Astrocyte (in vitro differentiated cells and primary cell): ENCODE data around the gene HDAC1. TPM values are rescaled to one million over a fixed set of nuclear protein-coding genes. Genes with fewer than 3 reads are reported as not detected.

Experiments used
- DNase-seq: peaks from one replicate; pipeline ENCODE4 v3.0.0-alpha.2; 2010; ENCODE audit warnings: low read depth
- FAIRE-seq: peaks from 2 replicates; lab custom pipeline; 2011; peaks lifted over from hg19 to GRCh38; lab: Jason Lieb, UNC
- H2AFZ ChIP-seq: 2 replicates; pipeline ENCODE4 v1.6.0; 2012; ENCODE audit warnings: low read depth, low read length, inconsistent platforms
- H3K27ac ChIP-seq: 2 replicates; pipeline ENCODE4 v1.5.1; 2011; ENCODE audit warnings: low read depth, low read length, inconsistent platforms
- H3K27me3 ChIP-seq: 2 replicates; pipeline ENCODE4 v1.6.0; 2011; ENCODE audit warnings: low read length, inconsistent platforms; ENCODE audit not compliant: insufficient read depth
- H3K36me3 ChIP-seq: 2 replicates; pipeline ENCODE4 v1.5.1; 2011; ENCODE audit warnings: low read length, inconsistent platforms; ENCODE audit not compliant: insufficient read depth
- H3K4me1 ChIP-seq: 2 replicates; pipeline ENCODE4 v1.5.1; 2011; ENCODE audit warnings: low read length, inconsistent platforms; ENCODE audit not compliant: insufficient read depth
- H3K4me2 ChIP-seq: 2 replicates; pipeline ENCODE4 v1.6.0; 2012; ENCODE audit warnings: low read length, inconsistent platforms
- H3K4me3 ChIP-seq: 2 replicates; pipeline ENCODE4 v1.5.1; 2011; ENCODE audit warnings: low read depth, mild to moderate bottlenecking, low read length, inconsistent platforms; ENCODE audit not compliant: insufficient read depth
- H3K79me2 ChIP-seq: 2 replicates; pipeline ENCODE4 v1.6.0; 2012; ENCODE audit warnings: mild to moderate bottlenecking, low read length, inconsistent platforms; ENCODE audit not compliant: insufficient read depth
- H3K9ac ChIP-seq: 2 replicates; pipeline ENCODE4 v1.6.0; 2012; ENCODE audit warnings: mild to moderate bottlenecking, low read length, inconsistent platforms
- H3K9me3 ChIP-seq: 2 replicates; pipeline ENCODE4 v1.5.1; 2012; ENCODE audit warnings: low read depth, mild to moderate bottlenecking, low read length, inconsistent platforms; ENCODE audit not compliant: insufficient read depth
- H4K20me1 ChIP-seq: 2 replicates; pipeline ENCODE4 v1.6.0; 2012; ENCODE audit warnings: low read length, inconsistent platforms; ENCODE audit not compliant: insufficient read depth
- H3K27ac Mint-ChIP-seq: one replicate; pipeline ENCODE4 v1.8.0; 2021; ENCODE audit warnings: mild to moderate bottlenecking, mixed read lengths; ENCODE audit not compliant: unreplicated experiment
- H3K27me3 Mint-ChIP-seq: one replicate; pipeline ENCODE4 v1.8.0; 2021; ENCODE audit warnings: low read depth, mixed read lengths; ENCODE audit not compliant: unreplicated experiment
- H3K36me3 Mint-ChIP-seq: one replicate; pipeline ENCODE4 v1.8.0; 2021; ENCODE audit warnings: low read depth, mixed read lengths; ENCODE audit not compliant: unreplicated experiment
- H3K4me1 Mint-ChIP-seq: one replicate; pipeline ENCODE4 v1.8.0; 2021; ENCODE audit warnings: low read depth, mixed read lengths; ENCODE audit not compliant: unreplicated experiment
- H3K4me3 Mint-ChIP-seq: one replicate; pipeline ENCODE4 v1.8.0; 2021; ENCODE audit warnings: mild to moderate bottlenecking, moderate library complexity, mixed read lengths; ENCODE audit not compliant: unreplicated experiment
- H3K9me3 Mint-ChIP-seq: one replicate; pipeline ENCODE4 v1.8.0; 2021; ENCODE audit warnings: mild to moderate bottlenecking, mixed read lengths; ENCODE audit not compliant: unreplicated experiment
- EZH2 ChIP-seq: IDR thresholded peaks from 2 replicates; pipeline ENCODE4 v1.6.1; 2012; ENCODE audit warnings: mild to moderate bottlenecking, low read length, inconsistent platforms; ENCODE audit not compliant: insufficient read depth
- total RNA-seq: library from RNA; stranded (reverse); gene quantifications from 2 replicates; pipeline ENCODE4 v1.2.1, GENCODE V29; 2021
- TF ChIP-seq, protein P1 (sequence below): IDR thresholded peaks from 2 replicates; pipeline ENCODE4 v1.5.1; 2011; ENCODE audit warnings: low read depth, mild to moderate bottlenecking, inconsistent platforms, low read length, moderate library complexity; ENCODE audit not compliant: insufficient read depth

Gene HDAC1
- total RNA-seq, 1 donor from 2014 or later, result 99.6 TPM

DNA sequence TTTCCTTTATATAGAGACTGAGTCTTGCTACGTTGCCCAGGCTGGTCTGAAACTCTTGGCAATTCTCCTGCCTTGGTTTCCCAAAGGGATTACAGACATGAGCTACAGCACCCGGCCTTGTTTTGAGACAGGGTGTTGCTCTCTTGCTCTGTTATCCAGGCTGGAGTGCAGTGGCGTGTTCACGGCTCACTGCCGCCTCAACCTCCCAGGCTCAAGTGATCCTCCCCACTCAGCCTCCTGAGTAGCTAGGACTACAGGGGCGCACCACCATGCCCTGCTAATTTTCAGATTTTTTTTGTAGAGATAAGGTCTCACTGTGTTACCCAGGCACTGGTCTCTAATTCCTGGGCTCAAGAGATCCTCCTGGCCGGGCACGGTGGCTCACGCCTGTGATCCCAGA lies 26.0 kb upstream of the HDAC1 start:
- DNase-seq (no peak), FAIRE-seq (no peak)
- Histone ChIP-seq H3K4me2 (no peak overlapping the region), H3K9ac (no peak overlapping the region), H2AFZ (no peak overlapping the region), H3K9me3 (no peaks in the 10 kb centered on the region), H3K27ac (no peak overlapping the region), H3K4me3 (no peak overlapping the region), H4K20me1 (no peaks in the 10 kb centered on the region), H3K4me1 (peaks cover 8% of the 10 kb centered on the region), H3K79me2 (no peaks in the 10 kb centered on the region), H3K27me3 (no peaks in the 10 kb centered on the region), H3K36me3 (no peaks in the 10 kb centered on the region)
- H3K36me3 Mint-ChIP-seq, result no peaks in the 10 kb centered on the region
- H3K27ac Mint-ChIP-seq, result no peak overlapping the region
- H3K4me1 Mint-ChIP-seq, result peaks cover 6% of the 10 kb centered on the region
- no peaks in the 10 kb centered on the region for H3K27me3 Mint-ChIP-seq
- H3K4me3 Mint-ChIP-seq, result no peak overlapping the region
- TF ChIP-seq, protein P1, sequence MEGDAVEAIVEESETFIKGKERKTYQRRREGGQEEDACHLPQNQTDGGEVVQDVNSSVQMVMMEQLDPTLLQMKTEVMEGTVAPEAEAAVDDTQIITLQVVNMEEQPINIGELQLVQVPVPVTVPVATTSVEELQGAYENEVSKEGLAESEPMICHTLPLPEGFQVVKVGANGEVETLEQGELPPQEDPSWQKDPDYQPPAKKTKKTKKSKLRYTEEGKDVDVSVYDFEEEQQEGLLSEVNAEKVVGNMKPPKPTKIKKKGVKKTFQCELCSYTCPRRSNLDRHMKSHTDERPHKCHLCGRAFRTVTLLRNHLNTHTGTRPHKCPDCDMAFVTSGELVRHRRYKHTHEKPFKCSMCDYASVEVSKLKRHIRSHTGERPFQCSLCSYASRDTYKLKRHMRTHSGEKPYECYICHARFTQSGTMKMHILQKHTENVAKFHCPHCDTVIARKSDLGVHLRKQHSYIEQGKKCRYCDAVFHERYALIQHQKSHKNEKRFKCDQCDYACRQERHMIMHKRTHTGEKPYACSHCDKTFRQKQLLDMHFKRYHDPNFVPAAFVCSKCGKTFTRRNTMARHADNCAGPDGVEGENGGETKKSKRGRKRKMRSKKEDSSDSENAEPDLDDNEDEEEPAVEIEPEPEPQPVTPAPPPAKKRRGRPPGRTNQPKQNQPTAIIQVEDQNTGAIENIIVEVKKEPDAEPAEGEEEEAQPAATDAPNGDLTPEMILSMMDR, result no peak
- no peak for TF ChIP-seq EZH2
- peaks cover 2% of the 10 kb centered on the region for H3K9me3 Mint-ChIP-seq

DNA sequence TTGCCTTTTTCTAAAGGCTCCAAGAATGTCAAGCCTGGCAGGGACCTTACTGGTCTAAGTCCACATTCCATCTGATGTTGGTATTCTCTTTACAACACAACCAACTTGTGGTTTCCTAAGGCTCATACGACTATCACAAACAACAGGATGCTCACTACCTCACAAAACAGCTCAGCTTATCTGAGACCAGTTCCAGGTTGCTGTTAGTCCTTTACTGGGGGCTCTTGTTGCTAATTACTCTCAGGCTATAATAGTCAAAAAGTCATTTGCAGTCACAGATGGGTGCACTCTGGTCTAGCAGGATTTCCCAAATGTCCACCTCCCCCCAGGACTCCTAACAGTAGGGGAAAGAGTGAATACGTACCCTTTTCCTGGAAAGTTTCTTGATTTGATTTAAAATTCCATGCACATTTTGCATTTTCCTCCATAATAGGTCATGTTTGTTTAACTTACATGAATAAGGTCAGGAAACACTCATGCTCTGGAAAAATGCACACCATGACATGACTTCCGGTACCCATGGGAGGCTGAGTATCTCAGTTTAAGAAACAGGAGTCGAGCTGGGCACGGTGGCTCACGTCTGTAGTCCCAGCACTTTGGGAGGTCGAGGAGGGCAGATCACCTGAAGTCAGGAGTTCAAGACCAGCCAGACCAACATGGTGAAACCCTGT lies 24.8 kb upstream of the HDAC1 start:
- H3K4me3 Mint-ChIP-seq, result no peak overlapping the region
- Histone ChIP-seq H3K79me2 (no peaks in the 10 kb centered on the region), H3K27ac (no peak overlapping the region), H3K4me2 (peak overlapping the region; percentile 26), H2AFZ (no peak overlapping the region), H3K9me3 (no peaks in the 10 kb centered on the region), H3K4me3 (no peak overlapping the region), H3K9ac (no peak overlapping the region), H4K20me1 (no peaks in the 10 kb centered on the region), H3K4me1 (peaks cover 8% of the 10 kb centered on the region), H3K27me3 (no peaks in the 10 kb centered on the region), H3K36me3 (no peaks in the 10 kb centered on the region)
- DNase-seq, result peak; percentile 36
- H3K4me1 Mint-ChIP-seq, result peaks cover 6% of the 10 kb centered on the region
- H3K27me3 Mint-ChIP-seq, result peaks cover 8% of the 10 kb centered on the region
- no peaks in the 10 kb centered on the region for H3K36me3 Mint-ChIP-seq
- TF ChIP-seq EZH2, result no peak
- TF ChIP-seq, protein P1, result no peak
- H3K9me3 Mint-ChIP-seq, result peaks cover 2% of the 10 kb centered on the region
- H3K27ac Mint-ChIP-seq, result peak overlapping the region; percentile 50
- FAIRE-seq, result no peak

DNA sequence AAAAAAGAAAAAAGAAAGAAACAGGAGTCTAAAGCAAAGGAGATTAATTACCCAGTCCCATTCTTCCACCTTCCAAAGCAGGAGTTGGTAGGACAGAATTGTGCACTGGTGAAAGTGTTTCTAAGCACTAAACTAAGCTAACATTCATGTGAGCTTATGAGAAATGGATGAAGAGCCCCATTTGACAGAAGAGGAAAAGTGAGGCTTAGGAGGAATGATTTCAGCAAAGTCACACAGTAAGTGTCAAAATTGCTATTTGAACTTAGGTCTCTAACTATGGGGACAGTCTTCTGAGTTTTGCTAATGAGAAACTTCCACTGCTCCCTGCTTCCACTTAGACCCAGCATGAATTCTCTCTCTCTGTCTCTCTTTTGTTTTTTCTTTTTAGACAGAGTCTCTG lies 22.1 kb upstream of the HDAC1 start:
- Histone ChIP-seq H3K27ac (no peak overlapping the region), H2AFZ (no peak overlapping the region), H3K4me3 (no peak overlapping the region), H3K9me3 (no peaks in the 10 kb centered on the region), H3K36me3 (no peaks in the 10 kb centered on the region), H3K4me1 (peaks cover 8% of the 10 kb centered on the region), H3K4me2 (no peak overlapping the region), H4K20me1 (no peaks in the 10 kb centered on the region), H3K79me2 (no peaks in the 10 kb centered on the region), H3K27me3 (peaks cover 13% of the 10 kb centered on the region), H3K9ac (no peak overlapping the region)
- Mint-ChIP-seq H3K27me3 (peaks cover 15% of the 10 kb centered on the region), H3K36me3 (peaks cover 2% of the 10 kb centered on the region), H3K9me3 (peaks cover 2% of the 10 kb centered on the region), H3K4me3 (no peak overlapping the region), H3K4me1 (peaks cover 12% of the 10 kb centered on the region), H3K27ac (no peak overlapping the region)
- no peak for TF ChIP-seq EZH2
- TF ChIP-seq, protein P1, result no peak
- no peak for FAIRE-seq
- DNase-seq, result no peak
